CD4-positive, alpha-beta T cell (primary cell): ENCODE results near the gene BDKRB1. TPM values are rescaled to one million over a fixed set of nuclear protein-coding genes. Genes with fewer than 3 reads are reported as not detected.

Experiments used
- ATAC-seq: fragments of 200-7000 bp; cut with Tn5 transposase; one replicate; pipeline ENCODE4 v1.10.0; 2022; ENCODE audit warnings: mild to moderate bottlenecking; ENCODE audit not compliant: poor library complexity
- CTCF ChIA-PET: fragments of 350-600 bp; sonication (Branson Sonifier 250); formaldehyde crosslinking; loops from one replicate; lab custom pipeline; 2021; ENCODE audit warnings: antibody characterized with exemption, inconsistent platforms; lab: Charles Lee
- POLR2A ChIA-PET: fragments of 350-600 bp; sonication (Branson Sonifier 250); formaldehyde crosslinking; loops from one replicate; lab custom pipeline; 2021; ENCODE audit warnings: antibody characterized with exemption, inconsistent platforms; lab: Charles Lee
- DNase-seq, 14 experiments: peaks; one replicate each; pipeline ENCODE4 v3.0.0-alpha.2; 2013 to 2020; ENCODE audit warnings: mixed read lengths in 2 of 14
- H3K27ac ChIP-seq, 2 donors: one replicate each; pipeline versions ENCODE4 v1.5.1 to v1.7.0; 2013; ENCODE audit warnings: low read length in 2 of 2, low read depth in 1 of 2, mild to moderate bottlenecking in 1 of 2
- H3K27me3 ChIP-seq, 2 experiments: 1 replicate in 1 of 2; 2 replicates in 1 of 2; pipeline versions ENCODE4 v1.6.1 to v1.7.0; 2013; ENCODE audit warnings: low read length in 2 of 2, control low read depth in 1 of 2, mild to moderate bottlenecking in 1 of 2, moderate library complexity in 1 of 2; ENCODE audit not compliant: insufficient read depth in 2 of 2, control insufficient read depth in 1 of 2
- H3K36me3 ChIP-seq: one replicate; pipeline ENCODE4 v1.6.1; 2013; ENCODE audit warnings: low read length, control low read depth; ENCODE audit not compliant: insufficient read depth
- H3K4me1 ChIP-seq: one replicate; pipeline ENCODE4 v1.6.1; 2013; ENCODE audit warnings: low read length, control low read depth; ENCODE audit not compliant: insufficient read depth
- H3K4me3 ChIP-seq: one replicate; pipeline ENCODE4 v1.5.1; 2013; ENCODE audit warnings: mild to moderate bottlenecking, low read length, moderate library complexity
- H3K9me3 ChIP-seq, 2 experiments: 1 replicate in 1 of 2; 2 replicates in 1 of 2; pipeline versions ENCODE4 v1.6.1 to v1.7.0; 2013; ENCODE audit warnings: low read length in 2 of 2, mild to moderate bottlenecking in 2 of 2, control low read depth in 1 of 2, moderate library complexity in 1 of 2; ENCODE audit not compliant: control insufficient read depth in 1 of 2, insufficient read depth in 1 of 2
- H3K27ac Mint-ChIP-seq: one replicate; pipeline ENCODE4 v1.8.0; 2020; ENCODE audit warnings: mixed read lengths
- H3K27me3 Mint-ChIP-seq: one replicate; pipeline ENCODE4 v1.8.0; 2021; ENCODE audit warnings: mixed read lengths
- H3K36me3 Mint-ChIP-seq: one replicate; pipeline ENCODE4 v1.8.0; 2021; ENCODE audit warnings: low read depth, mixed read lengths
- H3K4me1 Mint-ChIP-seq: one replicate; pipeline ENCODE4 v1.8.0; 2021; ENCODE audit warnings: low read depth, mixed read lengths
- H3K4me3 Mint-ChIP-seq: one replicate; pipeline ENCODE4 v1.8.0; 2020; ENCODE audit warnings: mild to moderate bottlenecking, mixed read lengths
- H3K9me3 Mint-ChIP-seq: one replicate; pipeline ENCODE4 v1.8.0; 2020; ENCODE audit warnings: mixed read lengths
- intact Hi-C, 2 experiments: fragments of 100-400 bp; cut with DNase I in 1 of 2; cut with micrococcal nuclease in 1 of 2; formaldehyde crosslinking; loops; one replicate each; pipeline versions ENCODE4 v1.15.1 to v1.9.0; 2023 to 2025; cut with DNase I, micrococcal nuclease
- total RNA-seq, 174 experiments: library from RNA in 2 of 174; stranded (reverse) in 2 of 174; gene quantifications; one replicate each; pipeline ENCODE4 v1.2.3 and lab custom pipeline; 2021 to 2026
- TF ChIP-seq, protein P1 (sequence below): fragments of 200-600 bp; IDR thresholded peaks from one replicate; pipeline ENCODE4 v1.8.0; 2022; ENCODE audit warnings: antibody characterized with exemption, mild to moderate bottlenecking

BDKRB1 gene
- total RNA-seq, 2 experiments from 2014 or later, result not detected

DNA sequence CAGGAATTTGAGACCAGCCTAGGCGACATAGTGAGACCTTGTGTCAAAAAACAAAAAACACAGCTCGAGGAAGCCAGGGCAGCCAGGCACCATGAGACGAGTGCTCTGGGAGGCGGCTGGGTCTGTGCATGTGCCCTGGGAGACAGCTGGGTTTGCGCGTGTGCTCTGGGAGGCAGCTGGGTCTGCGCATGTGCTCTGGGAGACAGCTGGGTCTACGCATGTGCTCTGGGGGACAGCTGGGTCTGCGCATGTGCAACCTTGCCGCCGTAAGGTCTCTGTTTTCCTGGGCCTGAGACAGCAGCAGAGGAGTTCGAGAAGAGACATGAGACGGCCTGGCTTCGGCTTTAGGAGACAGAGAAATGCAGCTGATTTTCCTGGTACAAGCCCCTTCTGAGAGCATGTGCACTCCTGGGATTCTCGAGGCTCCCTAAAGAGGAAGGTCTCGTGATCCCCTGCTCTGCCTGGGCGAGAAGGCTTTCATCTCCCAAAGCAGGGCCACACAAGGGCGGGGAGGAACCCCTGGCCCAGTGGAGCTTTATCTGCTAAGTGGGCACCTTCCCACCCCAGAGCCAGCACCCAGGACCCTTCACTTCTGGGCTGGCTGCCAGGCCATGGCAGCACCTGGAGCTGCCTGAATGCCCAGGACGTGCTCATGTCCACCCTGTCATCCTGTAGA is 3.5 kb upstream of the BDKRB1 start:
- TF ChIP-seq, protein P1, sequence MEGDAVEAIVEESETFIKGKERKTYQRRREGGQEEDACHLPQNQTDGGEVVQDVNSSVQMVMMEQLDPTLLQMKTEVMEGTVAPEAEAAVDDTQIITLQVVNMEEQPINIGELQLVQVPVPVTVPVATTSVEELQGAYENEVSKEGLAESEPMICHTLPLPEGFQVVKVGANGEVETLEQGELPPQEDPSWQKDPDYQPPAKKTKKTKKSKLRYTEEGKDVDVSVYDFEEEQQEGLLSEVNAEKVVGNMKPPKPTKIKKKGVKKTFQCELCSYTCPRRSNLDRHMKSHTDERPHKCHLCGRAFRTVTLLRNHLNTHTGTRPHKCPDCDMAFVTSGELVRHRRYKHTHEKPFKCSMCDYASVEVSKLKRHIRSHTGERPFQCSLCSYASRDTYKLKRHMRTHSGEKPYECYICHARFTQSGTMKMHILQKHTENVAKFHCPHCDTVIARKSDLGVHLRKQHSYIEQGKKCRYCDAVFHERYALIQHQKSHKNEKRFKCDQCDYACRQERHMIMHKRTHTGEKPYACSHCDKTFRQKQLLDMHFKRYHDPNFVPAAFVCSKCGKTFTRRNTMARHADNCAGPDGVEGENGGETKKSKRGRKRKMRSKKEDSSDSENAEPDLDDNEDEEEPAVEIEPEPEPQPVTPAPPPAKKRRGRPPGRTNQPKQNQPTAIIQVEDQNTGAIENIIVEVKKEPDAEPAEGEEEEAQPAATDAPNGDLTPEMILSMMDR, result no peak
- intact Hi-C loops, result no loop called here
- POLR2A ChIA-PET, result no interaction called here
- CTCF ChIA-PET, result no interaction called here
- Mint-ChIP-seq H3K27ac (no peak overlapping the region), H3K4me1 (no peaks in the 10 kb centered on the region), H3K9me3 (no peaks in the 10 kb centered on the region), H3K27me3 (peaks cover 52% of the 10 kb centered on the region), H3K36me3 (no peaks in the 10 kb centered on the region), H3K4me3 (no peak overlapping the region)
- peaks cover 3 to 12% of the 10 kb centered on the region in 2 experiments for H3K27me3 ChIP-seq
- DNase-seq (no peak), ATAC-seq (no peak)
- H3K27ac ChIP-seq, result no peak overlapping the region
- no peaks in the 10 kb centered on the region for H3K36me3 ChIP-seq
- no peaks in the 10 kb centered on the region for H3K4me1 ChIP-seq
- no peaks in the 10 kb centered on the region for H3K9me3 ChIP-seq
- no peak overlapping the region for H3K4me3 ChIP-seq

DNA sequence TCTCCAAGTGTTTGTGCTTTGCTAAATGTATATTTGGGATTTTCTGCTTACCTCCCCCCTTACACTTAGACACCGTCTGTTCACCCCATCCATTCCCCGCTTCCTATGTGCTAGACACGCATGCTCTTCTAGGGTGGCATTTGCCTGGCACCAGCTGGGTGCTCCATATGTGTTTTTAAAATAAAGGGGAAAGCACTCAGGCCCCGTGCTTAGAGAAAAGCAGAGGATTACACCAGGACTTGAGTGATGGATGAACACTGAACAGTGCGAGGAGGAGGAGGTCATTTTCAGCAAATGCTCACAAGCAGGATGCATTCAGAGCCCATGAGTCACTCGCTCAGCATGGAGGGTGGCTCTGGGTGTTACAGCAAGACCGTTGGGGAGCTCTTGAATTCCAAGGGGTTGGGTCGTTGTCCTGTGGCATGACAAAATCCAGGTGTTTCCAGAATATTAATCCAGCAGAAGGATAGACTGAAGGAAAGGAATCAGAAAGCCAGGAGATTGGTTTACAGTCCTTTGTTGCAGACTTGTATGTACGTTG is 2.9 kb upstream of the BDKRB1 start:
- Histone ChIP-seq H3K9me3 (no peaks in the 10 kb centered on the region), H3K4me3 (no peak overlapping the region), H3K4me1 (no peaks in the 10 kb centered on the region), H3K27me3 (peaks cover 3 to 12% of the 10 kb centered on the region in 2 experiments), H3K36me3 (no peaks in the 10 kb centered on the region), H3K27ac (no peak overlapping the region)
- Mint-ChIP-seq H3K9me3 (no peaks in the 10 kb centered on the region), H3K27me3 (peaks cover 50% of the 10 kb centered on the region), H3K27ac (no peak overlapping the region), H3K4me3 (no peak overlapping the region), H3K4me1 (no peaks in the 10 kb centered on the region), H3K36me3 (no peaks in the 10 kb centered on the region)
- ChIA-PET CTCF (no interaction called here), POLR2A (no interaction called here)
- TF ChIP-seq, protein P1, result no peak
- DNase-seq, result no peak
- no peak for ATAC-seq
- intact Hi-C loops, result no loop called here

DNA sequence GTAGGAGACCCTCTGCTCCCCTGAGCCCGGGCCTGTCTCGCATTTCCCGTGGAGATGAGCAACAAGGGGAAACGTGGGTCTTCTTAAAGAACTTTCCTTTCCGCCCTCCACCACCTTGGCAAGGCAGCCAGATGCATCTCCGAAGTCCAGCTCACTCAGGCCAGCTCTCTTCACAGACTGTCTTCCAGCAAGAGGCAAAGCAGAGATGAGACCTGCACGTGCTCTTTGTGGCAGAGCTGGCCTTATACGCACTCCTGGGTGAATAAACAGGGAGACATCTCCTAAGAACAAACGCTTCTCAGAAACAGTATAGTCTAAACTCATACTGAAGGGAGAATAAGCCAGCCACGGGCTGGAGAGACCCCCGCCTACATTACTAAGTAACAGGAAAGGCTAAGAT is 1.3 kb upstream of the BDKRB1 start:
- H3K36me3 Mint-ChIP-seq, result no peaks in the 10 kb centered on the region
- DNase-seq (no peak), ATAC-seq (no peak)
- peaks cover 46% of the 10 kb centered on the region for H3K27me3 Mint-ChIP-seq
- intact Hi-C loops, result no loop called here
- H3K4me3 ChIP-seq, result no peak overlapping the region
- H3K9me3 ChIP-seq, result no peaks in the 10 kb centered on the region
- H3K4me3 Mint-ChIP-seq, result no peak overlapping the region
- POLR2A ChIA-PET, result no interaction called here
- H3K4me1 ChIP-seq, result no peaks in the 10 kb centered on the region
- no peaks in the 10 kb centered on the region for H3K4me1 Mint-ChIP-seq
- H3K27ac ChIP-seq, result no peak overlapping the region
- no peaks in the 10 kb centered on the region for H3K36me3 ChIP-seq
- H3K27me3 ChIP-seq, result peaks cover 3 to 12% of the 10 kb centered on the region in 2 experiments
- no peak overlapping the region for H3K27ac Mint-ChIP-seq
- TF ChIP-seq, protein P1, result no peak
- CTCF ChIA-PET, result no interaction called here
- no peaks in the 10 kb centered on the region for H3K9me3 Mint-ChIP-seq
